NCI-H1417 (cell line): Measurements from ENCODE around the gene ZNF324B.
A peak's percentile ranks its signal among the peaks of the same experiment; 100 is the strongest.
"Not testable (repeated sequence)": the region's sequence is repeated elsewhere in the genome, so short reads cannot be mapped to it uniquely, and the experiment has no call there.

Experiments used
- DNase-seq, 3 experiments: peaks; one replicate each; lab custom pipeline; 2025; lab: John Stamatoyannopoulos, UW

ZNF324B gene

GRCh38 chr19:58455306-58455705, 3.9 kb downstream of the ZNF324B start:
- no peak for DNase-seq

GRCh38 chr19:58456111-58456510, 4.7 kb downstream of the ZNF324B start:
- no peak for DNase-seq

GRCh38 chr19:58460039-58460438, 8.6 kb downstream of the ZNF324B start:
- no peak for DNase-seq

GRCh38 chr19:58466089-58466759, 14.8 kb downstream of the ZNF324B start:
- no peak for DNase-seq

- DNase-seq: peak; percentile 95 to 99 (median 97)
These were observed 15.6 kb downstream of the ZNF324B start, which contains the start of gene ZNF324 for GRCh38 chr19:58466760-58467589. TSS of gene ZNF324 (plus strand) at chr19:58467080. CDS start at chr19:58469186, 2,106 bp downstream.

GRCh38 chr19:58468216-58468839, 16.9 kb downstream of the ZNF324B start:
- DNase-seq: peak in 1 of 3 experiments; percentile 17

- DNase-seq: no peak
These were observed 18.0 kb downstream of the ZNF324B start for GRCh38 chr19:58469241-58470013.

GRCh38 chr19:58470837-58471543, 19.6 kb downstream of the ZNF324B start:
- DNase-seq: not testable (repeated sequence)

GRCh38 chr19:58471736-58472135, 20.3 kb downstream of the ZNF324B start:
- no peak for DNase-seq

GRCh38 chr19:58473775-58474174, 22.4 kb downstream of the ZNF324B start:
- no peak for DNase-seq

GRCh38 chr19:58474291-58474996, 23.0 kb downstream of the ZNF324B start:
- DNase-seq: no peak

GRCh38 chr19:58474997-58475713, 23.7 kb downstream of the ZNF324B start:
- DNase-seq: no peak

- DNase-seq: peak; percentile 95 to 98 (median 97)
These were observed 24.5 kb downstream of the ZNF324B start, which contains the start of gene ZNF446 for GRCh38 chr19:58475714-58476497. TSS of gene ZNF446 (plus strand) at chr19:58476352. CDS start at chr19:58477219, 867 bp downstream.

- peak in 2 of 3 experiments; percentile 42 to 64 for DNase-seq
These were observed 25.1 kb downstream of the ZNF324B start for GRCh38 chr19:58476498-58477015.

GRCh38 chr19:58477130-58477529, 25.7 kb downstream of the ZNF324B start:
- no peak for DNase-seq

GRCh38 chr19:58477871-58478270, 26.4 kb downstream of the ZNF324B start:
- DNase-seq: no peak

GRCh38 chr19:58479303-58479702, 27.9 kb downstream of the ZNF324B start:
- DNase-seq: no peak

- DNase-seq: no peak
These were observed 28.5 kb downstream of the ZNF324B start for GRCh38 chr19:58479736-58480480.
